Measurements from ENCODE around the gene OR10V1.

Gene OR10V1

DNA sequence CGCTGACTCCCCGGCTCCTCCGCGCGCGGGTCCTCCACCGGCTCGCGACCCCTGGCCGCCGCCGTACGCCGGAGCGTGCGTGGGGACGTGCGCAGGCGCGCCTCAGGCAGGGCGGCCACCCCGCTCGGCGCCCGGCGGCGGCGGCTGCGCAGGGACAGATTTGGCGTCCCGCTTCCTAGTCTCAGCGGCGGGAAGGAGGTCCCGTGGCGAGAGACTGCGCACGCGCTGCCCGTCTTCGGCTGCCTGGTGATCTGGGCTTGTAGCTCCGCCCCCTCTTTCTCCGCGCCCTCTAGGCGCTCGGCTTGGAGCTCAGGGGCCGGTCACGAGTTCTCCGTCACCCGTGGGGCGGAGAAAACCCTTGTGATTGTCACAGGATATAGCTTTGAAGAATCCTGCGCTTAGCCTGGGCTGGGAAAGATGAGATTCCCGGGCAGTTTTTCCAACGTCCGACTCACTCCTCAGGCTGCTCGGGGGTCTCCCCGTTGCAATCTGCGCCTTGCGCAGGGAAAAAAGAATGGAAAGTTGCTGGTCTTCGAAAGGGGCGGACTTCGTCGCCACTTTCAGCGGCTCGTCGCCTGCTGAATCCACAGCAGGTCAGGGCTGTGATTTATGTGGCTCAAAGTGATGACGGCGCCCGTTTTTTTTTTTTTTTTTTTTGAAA, 44.6 kb downstream of the OR10V1 start, which contains the start of gene PATL1:
Gene PATL1, minus strand, starts transcription at position 88 of the 661 bp plus-strand sequence. CDS start 142 bp downstream, outside the sequence.
- peak; percentile 95 to 98 for DNase-seq (ENCODE audit: low read depth in 2 of 2)

GRCh38 chr11:59668188-59668949, 45.3 kb downstream of the OR10V1 start:
- DNase-seq (ENCODE audit: low read depth in 2 of 2): peak; percentile 47 to 62

DNA sequence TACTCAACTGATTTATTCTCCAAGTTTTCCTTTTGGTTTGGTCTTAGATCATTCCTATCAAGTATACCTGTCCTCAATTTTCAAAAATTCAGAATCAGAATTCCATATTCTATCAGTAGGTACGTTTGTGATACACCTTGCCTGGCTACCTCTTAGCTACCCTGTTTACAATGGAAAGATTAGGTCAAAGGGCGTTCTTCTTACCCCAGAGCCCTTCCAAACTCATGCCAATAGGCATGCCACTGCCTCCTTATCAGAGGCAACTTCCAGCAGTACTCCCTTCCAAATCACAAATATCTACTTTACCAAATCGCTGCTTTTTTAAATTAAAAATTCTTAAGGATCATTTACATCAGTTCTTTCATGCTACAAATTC, 45.8 kb downstream of the OR10V1 start:
- DNase-seq (ENCODE audit: low read depth in 2 of 2): no peak

GRCh38 chr11:59666969-59667368, 46.7 kb downstream of the OR10V1 start:
- no peak for DNase-seq (ENCODE audit: low read depth in 2 of 2)

Measured in stimulated activated CD4-positive, alpha-beta T cell treated with anti-CD3 and anti-CD28 coated beads, Interleukin-4, amount 100 ng/mL, for 48 hours (primary cell).